Peyer's patch (tissue), 4 donors: ENCODE data around the gene AHDC1.
"Not testable (repeated sequence)": the region's sequence is repeated elsewhere in the genome, so short reads cannot be mapped to it uniquely, and the experiment has no call there.

Source experiments
- CTCF ChIP-seq, 6 experiments: fragments of 450-650 bp in 4 of 6; fragments of 200-600 bp in 2 of 6; sonication (generic) in 1 of 6; IDR thresholded peaks; one replicate each; pipeline ENCODE4 v1.5.1; 2017 to 2019; ENCODE audit warnings: antibody characterized with exemption in 6 of 6, mild to moderate bottlenecking in 3 of 6, moderate library complexity in 1 of 6
- POLR2A ChIP-seq, 2 donors: fragments of 450-650 bp; IDR thresholded peaks; one replicate each; pipeline ENCODE4 v1.5.1; 2017; ENCODE audit warnings: antibody characterized with exemption in 2 of 2, mild to moderate bottlenecking in 2 of 2, moderate library complexity in 2 of 2

GRCh38 chr1:27640514-27640913 is 36.6 kb upstream of the AHDC1 start:
- not testable (repeated sequence) for TF ChIP-seq CTCF, POLR2A (IDR thresholded peaks at IDR 0.05)
